HUDEP-2 (cell line): Measurements from ENCODE around the gene TIMM8B.
"Not testable (repeated sequence)": the region's sequence is repeated elsewhere in the genome, so short reads cannot be mapped to it uniquely, and the experiment has no call there.

Experiments used
- DNase-seq, 76 experiments: peaks; one replicate each; lab custom pipeline; 2025; ENCODE audit not compliant: unreplicated experiment in 76 of 76; lab: John Stamatoyannopoulos, UW

TIMM8B gene

GRCh38 chr11:112086422-112087191 is at the start of gene TIMM8B, which contains the start of gene SDHD:
TIMM8B (minus strand) TSS chr11:112086756; CDS start chr11:112086723, 33 bp downstream.
SDHD (plus strand) TSS chr11:112086873; CDS start chr11:112086908, 35 bp downstream.
- peak in 75 of 76 experiments; percentile 29 to 95 (median 90) for DNase-seq

- no peak for DNase-seq
Measured at GRCh38 chr11:112134473-112134872, 47.9 kb upstream of the TIMM8B start.

GRCh38 chr11:112132737-112133136 is 46.2 kb upstream of the TIMM8B start:
- DNase-seq = no peak

- no peak for DNase-seq
Measured at GRCh38 chr11:112129656-112130055, 43.1 kb upstream of the TIMM8B start.

GRCh38 chr11:112128483-112129121 is 42.0 kb upstream of the TIMM8B start:
- DNase-seq = peak in 6 of 76 experiments; percentile 1 to 23 (median 3)

- no peak for DNase-seq
Measured at GRCh38 chr11:112127056-112127455, 40.5 kb upstream of the TIMM8B start.

- no peak for DNase-seq
Measured at GRCh38 chr11:112123129-112123528, 36.6 kb upstream of the TIMM8B start.

- no peak for DNase-seq
Measured at GRCh38 chr11:112121981-112122615, 35.5 kb upstream of the TIMM8B start.

GRCh38 chr11:112118176-112118575 is 31.6 kb upstream of the TIMM8B start:
- no peak for DNase-seq

GRCh38 chr11:112115386-112115785 is 28.8 kb upstream of the TIMM8B start:
- no peak for DNase-seq

GRCh38 chr11:112114460-112114859 is 27.9 kb upstream of the TIMM8B start:
- no peak for DNase-seq

GRCh38 chr11:112113539-112114457 is 27.2 kb upstream of the TIMM8B start:
- peak in 14 of 76 experiments; percentile 3 to 43 (median 10) for DNase-seq

GRCh38 chr11:112106070-112106469 is 19.5 kb upstream of the TIMM8B start:
- DNase-seq = no peak

- no peak for DNase-seq
Measured at GRCh38 chr11:112103446-112103845, 16.9 kb upstream of the TIMM8B start.

- DNase-seq = no peak
Measured at GRCh38 chr11:112100462-112100861, 13.9 kb upstream of the TIMM8B start.

GRCh38 chr11:112097734-112098528 is 11.4 kb upstream of the TIMM8B start:
- DNase-seq = peak in 1 of 76 experiments; percentile 3

- no peak for DNase-seq
Measured at GRCh38 chr11:112096194-112096593, 9.6 kb upstream of the TIMM8B start.

GRCh38 chr11:112095302-112095701 is 8.7 kb upstream of the TIMM8B start:
- not testable (repeated sequence) for DNase-seq

GRCh38 chr11:112087212-112087611 is 656 bp upstream of the TIMM8B start:
- DNase-seq = peak in 1 of 76 experiments; percentile 5
